HepG2 (cell line): Measurements from ENCODE around the gene SYP.

Source experiments
- BHLHE40 ChIP-seq: IDR thresholded peaks from 2 replicates; pipeline ENCODE4 v1.6.1; 2011; ENCODE audit warnings: low read length, improper control_type of control experiment
- CBX5 ChIP-seq: sonication (generic); formaldehyde crosslinking; IDR thresholded peaks from 2 replicates; pipeline ENCODE4 v1.4.0; 2020; ENCODE audit warnings: missing genetic modification reagents, borderline replicate concordance
- EZH2 ChIP-seq: conservative IDR thresholded peaks from 2 replicates; pipeline ENCODE4 v1.6.1; 2012; ENCODE audit warnings: mild to moderate bottlenecking, low read depth, low read length, moderate library complexity
- NCOA2 ChIP-seq: sonication (generic); formaldehyde crosslinking; IDR thresholded peaks from 2 replicates; pipeline ENCODE4 v1.8.0; 2022; ENCODE audit warnings: inconsistent platforms
- SNAPC5 ChIP-seq: sonication (generic); formaldehyde crosslinking; IDR thresholded peaks from 2 replicates; pipeline ENCODE4 v1.8.1; 2023; ENCODE audit warnings: mild to moderate bottlenecking, missing genetic modification reagents, borderline replicate concordance
- TCF7L2 ChIP-seq: IDR thresholded peaks from 2 replicates; pipeline ENCODE4 v1.6.1; 2011; ENCODE audit warnings: mild to moderate bottlenecking, low read depth, low read length, moderate library complexity
- ZBTB33 ChIP-seq: sonication (generic); formaldehyde crosslinking; IDR thresholded peaks from 2 replicates; pipeline ENCODE4 v1.4.0; 2020; ENCODE audit warnings: missing genetic modification reagents
- ZBTB7A ChIP-seq: sonication (generic); formaldehyde crosslinking; IDR thresholded peaks from 2 replicates; pipeline ENCODE4 v1.8.0; 2022; ENCODE audit warnings: mild to moderate bottlenecking, missing genetic modification reagents
- ZKSCAN8 ChIP-seq: IDR thresholded peaks from 2 replicates; pipeline ENCODE4 v1.6.1; 2016; ENCODE audit warnings: borderline replicate concordance, missing genetic modification reagents, missing compliant biosample characterization
- ZNF124 ChIP-seq: sonication (generic); formaldehyde crosslinking; IDR thresholded peaks from 2 replicates; pipeline ENCODE4 v1.4.0; 2020; ENCODE audit warnings: missing genetic modification reagents
- ZNF564 ChIP-seq: sonication (generic); formaldehyde crosslinking; IDR thresholded peaks from 2 replicates; pipeline ENCODE4 v1.8.1; 2023; ENCODE audit warnings: mild to moderate bottlenecking, missing genetic modification reagents

- no peak for TF ChIP-seq ZNF124 (CRISPR knock-in tag)
- TF ChIP-seq CBX5 (CRISPR knock-in tag): no peak
- TF ChIP-seq EZH2: no peak
- no peak for TF ChIP-seq TCF7L2
- no peak for TF ChIP-seq ZNF564
- TF ChIP-seq SNAPC5: no peak
- no peak for TF ChIP-seq BHLHE40
- no peak for TF ChIP-seq NCOA2 (CRISPR knock-in tag)
- no peak for TF ChIP-seq ZBTB7A
- no peak for TF ChIP-seq ZBTB33 (CRISPR knock-in tag)
- TF ChIP-seq ZKSCAN8 (CRISPR knock-in tag): no peak
Observed at GRCh38 chrX:49155900-49156837, 43.8 kb downstream of the SYP start.
